Endothelial cell of hepatic sinusoid (primary cell): ENCODE measurements around the gene L3MBTL4.

Experiments used
- in situ Hi-C: cut with HindIII; loops from 2 replicates; pipeline ENCODE4 v1.10.0; 2017; ENCODE audit warnings: low sequenced_read_pairs

The L3MBTL4 gene

GRCh38 chr18:6255886-6256285, 158.8 kb downstream of the L3MBTL4 start:
- in situ Hi-C loops, result no loop called here

GRCh38 chr18:6255116-6255705, 159.5 kb downstream of the L3MBTL4 start:
- in situ Hi-C loops, result no loop called here

GRCh38 chr18:6254456-6254855, 160.3 kb downstream of the L3MBTL4 start:
- in situ Hi-C loops, result no loop called here

- in situ Hi-C loops, result no loop called here
These were observed 163.6 kb downstream of the L3MBTL4 start for GRCh38 chr18:6251084-6251483.

- in situ Hi-C loops, result no loop called here
These were observed 164.9 kb downstream of the L3MBTL4 start for GRCh38 chr18:6249788-6250187.

GRCh38 chr18:6249170-6249569, 165.5 kb downstream of the L3MBTL4 start:
- in situ Hi-C loops, result no loop called here

- in situ Hi-C loops, result no loop called here
These were observed 166.7 kb downstream of the L3MBTL4 start for GRCh38 chr18:6248017-6248416.

GRCh38 chr18:6242004-6242403, 172.7 kb downstream of the L3MBTL4 start:
- in situ Hi-C loops, result no loop called here

- in situ Hi-C loops, result no loop called here
These were observed 175.0 kb downstream of the L3MBTL4 start for GRCh38 chr18:6239716-6240115.

- in situ Hi-C loops, result no loop called here
These were observed 178.5 kb downstream of the L3MBTL4 start for GRCh38 chr18:6236258-6236657.

- in situ Hi-C loops, result no loop called here
These were observed 192.4 kb downstream of the L3MBTL4 start for GRCh38 chr18:6222271-6222670.

- in situ Hi-C loops, result no loop called here
These were observed 193.1 kb downstream of the L3MBTL4 start for GRCh38 chr18:6221602-6222014.

- in situ Hi-C loops, result no loop called here
These were observed 194.6 kb downstream of the L3MBTL4 start for GRCh38 chr18:6220129-6220528.

- in situ Hi-C loops, result no loop called here
These were observed 195.5 kb downstream of the L3MBTL4 start for GRCh38 chr18:6219116-6219717.

GRCh38 chr18:6215888-6216287, 198.8 kb downstream of the L3MBTL4 start:
- in situ Hi-C loops, result no loop called here

- in situ Hi-C loops, result no loop called here
These were observed 203.6 kb downstream of the L3MBTL4 start for GRCh38 chr18:6211174-6211504.

GRCh38 chr18:6210349-6211173, 204.2 kb downstream of the L3MBTL4 start:
- in situ Hi-C loops, result no loop called here

GRCh38 chr18:6207941-6208340, 206.8 kb downstream of the L3MBTL4 start:
- in situ Hi-C loops, result no loop called here

- in situ Hi-C loops, result no loop called here
These were observed 207.6 kb downstream of the L3MBTL4 start for GRCh38 chr18:6207116-6207515.

- in situ Hi-C loops, result no loop called here
These were observed 209.0 kb downstream of the L3MBTL4 start for GRCh38 chr18:6205706-6206105.

- in situ Hi-C loops, result no loop called here
These were observed 210.2 kb downstream of the L3MBTL4 start for GRCh38 chr18:6204476-6204875.

GRCh38 chr18:6203791-6204190, 210.9 kb downstream of the L3MBTL4 start:
- in situ Hi-C loops, result no loop called here
